ENCODE results near the gene CTCFL. TPM values are rescaled to one million over a fixed set of nuclear protein-coding genes. Genes with fewer than 3 reads are reported as not detected.

CTCFL gene
- total and polyA plus RNA-seq, 2 of the 13 experiments (the other 11 are each of a cell fraction or from before 2014, with no cell fraction given) = 0.04 TPM; not detected in 1

GRCh38 chr20:57532104-57532503, 7.2 kb upstream of the CTCFL start (continued):
- TF ChIP-seq ZNF646 (CRISPR knock-in tag; IDR thresholded peaks at IDR 0.05) = no peak
- no peak for TF ChIP-seq JDP2 (CRISPR knock-in tag; IDR thresholded peaks at IDR 0.05; ENCODE audit: borderline replicate concordance)
- no peak for TF ChIP-seq ZNF432 (CRISPR knock-in tag; IDR thresholded peaks at IDR 0.05; ENCODE audit: borderline replicate concordance)
- TF ChIP-seq ZBTB38 (CRISPR knock-in tag; IDR thresholded peaks at IDR 0.05) = no peak
- no peak for TF ChIP-seq JUNB (CRISPR knock-in tag; IDR thresholded peaks at IDR 0.05; ENCODE audit: borderline replicate concordance)
- no peak for TF ChIP-seq KLF9 (CRISPR knock-in tag; IDR thresholded peaks at IDR 0.05; ENCODE audit: low read depth)
- TF ChIP-seq ZBTB40 (IDR thresholded peaks at IDR 0.05) = no peak
- TF ChIP-seq ZBTB40 (CRISPR knock-in tag; IDR thresholded peaks at IDR 0.05) = no peak
- no peak for TF ChIP-seq ZFP1 (CRISPR knock-in tag; IDR thresholded peaks at IDR 0.05)
- TF ChIP-seq RBAK (CRISPR knock-in tag; IDR thresholded peaks at IDR 0.05) = no peak
- no peak for TF ChIP-seq ZNF557 (CRISPR knock-in tag; IDR thresholded peaks at IDR 0.05)
